HUES64 (cell line): Measurements from ENCODE around the gene TBL1XR1.

Experiments
- H3K27ac ChIP-seq: 2 replicates; pipeline ENCODE4 v1.7.0; 2013; ENCODE audit warnings: low read depth, low read length, inconsistent platforms
- H3K27me3 ChIP-seq: 2 replicates; pipeline ENCODE4 v1.6.1; 2013; ENCODE audit warnings: mild to moderate bottlenecking, low read length; ENCODE audit not compliant: insufficient read depth
- H3K36me3 ChIP-seq: 2 replicates; pipeline ENCODE4 v1.6.1; 2013; ENCODE audit warnings: mild to moderate bottlenecking, low read length; ENCODE audit not compliant: insufficient read depth
- H3K4me1 ChIP-seq: 2 replicates; pipeline ENCODE4 v1.6.1; 2013; ENCODE audit warnings: mild to moderate bottlenecking, low read length, moderate library complexity; ENCODE audit not compliant: insufficient read depth
- H3K4me3 ChIP-seq: 2 replicates; pipeline ENCODE4 v1.5.1; 2013; ENCODE audit warnings: mild to moderate bottlenecking, low read length, moderate library complexity
- H3K9ac ChIP-seq: 2 replicates; pipeline ENCODE4 v1.6.1; 2013; ENCODE audit warnings: mild to moderate bottlenecking, low read depth, low read length
- H3K9me3 ChIP-seq: 2 replicates; pipeline ENCODE4 v1.6.1; 2013; ENCODE audit warnings: low read depth, low read length; ENCODE audit not compliant: insufficient read depth
- WGBS: fragments of 150-250, 120-280 bp; methylation state at CpG from one replicate; pipeline ENCODE4 v1.1.7; 2013; ENCODE audit warnings: missing lambda C conversion rate; 5-methylcytosine and 5-hydroxymethylcytosine counted together

The TBL1XR1 gene

DNA sequence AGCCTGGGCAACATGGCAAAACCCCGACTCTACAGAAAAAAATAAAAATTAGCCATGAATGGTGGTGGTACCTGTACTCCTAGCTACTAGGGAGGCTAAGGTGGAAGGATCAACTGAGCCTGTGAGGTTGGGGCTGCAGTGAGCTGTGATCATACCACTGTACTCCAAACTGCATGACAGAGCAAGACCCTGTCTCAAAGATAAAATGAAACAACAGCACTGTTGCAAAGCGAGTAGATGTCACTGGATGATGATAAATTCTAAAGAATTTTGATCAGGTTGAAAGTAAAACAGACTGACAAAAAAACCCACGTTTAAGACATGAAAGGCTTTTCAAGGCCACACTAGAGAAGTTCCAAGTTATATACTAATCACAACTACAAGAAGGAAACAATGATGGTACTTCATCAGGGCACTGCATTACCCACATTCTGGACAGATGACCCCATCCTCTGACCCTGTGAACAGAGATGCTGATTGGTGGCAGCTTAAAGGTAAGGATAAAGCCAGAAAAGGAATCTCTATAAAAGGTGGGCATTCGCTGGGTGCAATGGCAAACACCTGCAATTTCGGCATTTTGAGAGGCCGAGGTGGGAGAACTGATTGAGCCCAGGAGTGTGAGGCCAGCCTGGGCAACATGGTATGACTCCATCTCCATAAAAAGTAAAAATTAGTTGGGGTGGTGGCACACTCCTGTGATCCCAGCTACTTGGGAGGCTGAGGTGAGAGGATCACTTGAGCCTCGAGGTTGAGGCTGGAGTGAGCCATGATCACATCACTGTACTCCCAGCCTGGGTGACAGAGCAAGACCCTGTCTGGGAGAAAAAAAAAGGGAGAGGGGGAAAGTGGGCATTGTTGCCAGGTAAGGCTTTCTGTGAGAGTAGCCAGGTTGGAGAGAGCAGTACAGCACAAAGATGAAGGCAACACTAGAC is 59.2 kb downstream of the TBL1XR1 start:
- Histone ChIP-seq H3K9ac (no peak overlapping the region), H3K27me3 (no peaks in the 10 kb centered on the region), H3K36me3 (peaks cover 10% of the 10 kb centered on the region; the same call in 1 of the 2 replicates), H3K4me3 (no peak overlapping the region), H3K4me1 (peaks cover 3% of the 10 kb centered on the region; the same call in 1 of the 2 replicates), H3K27ac (no peak overlapping the region), H3K9me3 (no peaks in the 10 kb centered on the region)
- WGBS = 93% methylated on average over 7 of the region's 7 CpGs

DNA sequence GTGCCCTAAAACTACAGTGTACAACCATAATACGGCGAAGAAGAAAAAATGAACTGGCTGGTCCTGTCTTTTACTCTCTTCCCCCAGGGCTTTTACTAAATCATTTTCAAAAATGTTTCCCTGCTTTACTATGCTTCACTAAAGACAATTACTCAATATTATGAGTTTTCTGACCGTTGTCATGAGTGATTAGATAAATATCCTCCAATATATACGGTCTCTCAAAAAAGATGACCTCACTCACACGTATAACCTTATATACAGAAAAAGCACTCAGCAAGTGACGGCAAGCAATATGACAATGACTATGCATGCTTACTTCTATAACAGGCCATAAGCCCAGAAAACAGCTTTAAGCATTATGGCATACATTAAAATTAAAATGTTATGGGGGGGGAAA is 60.5 kb downstream of the TBL1XR1 start:
- no peak overlapping the region for H3K9ac ChIP-seq
- no peak overlapping the region for H3K4me3 ChIP-seq
- H3K27ac ChIP-seq = no peak overlapping the region
- peaks cover 10% of the 10 kb centered on the region; the same call in 1 of the 2 replicates for H3K4me1 ChIP-seq
- H3K36me3 ChIP-seq = peaks cover 16% of the 10 kb centered on the region; the same call in 1 of the 2 replicates
- WGBS = 87% methylated on average over 6 of the region's 6 CpGs
- no peaks in the 10 kb centered on the region for H3K27me3 ChIP-seq
- H3K9me3 ChIP-seq = no peaks in the 10 kb centered on the region

DNA sequence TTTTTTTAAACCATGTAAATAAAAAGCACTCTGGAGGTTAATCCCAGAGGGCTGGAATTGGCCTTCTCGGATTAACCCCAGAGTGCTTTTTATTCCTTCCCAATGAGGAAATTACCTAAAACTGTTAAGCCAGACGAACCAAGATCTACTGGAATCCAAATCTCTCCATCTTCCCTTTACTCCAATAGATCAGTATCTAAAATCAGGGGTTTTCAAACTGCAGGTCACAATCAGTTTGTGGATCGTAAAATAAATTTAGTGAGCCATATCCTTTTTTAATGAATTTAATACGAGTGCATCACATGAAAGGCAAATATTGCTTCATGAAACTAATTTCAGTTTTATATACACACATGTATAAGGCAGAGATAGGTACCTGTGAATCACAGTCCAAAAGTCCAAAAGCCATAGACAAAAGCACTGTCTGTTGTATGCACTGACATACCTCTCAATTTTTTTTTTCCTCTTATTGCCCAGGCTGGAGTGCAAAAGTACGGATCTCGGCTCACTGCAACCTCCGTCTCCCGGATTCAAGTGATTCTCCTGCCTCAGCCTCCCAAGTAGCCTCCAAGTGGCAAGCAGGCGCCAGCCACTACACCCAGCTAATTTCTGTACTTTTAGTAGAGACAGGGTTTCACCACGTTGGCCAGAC is 61.3 kb downstream of the TBL1XR1 start:
- Histone ChIP-seq H3K9ac (no peak overlapping the region), H3K36me3 (peaks cover 19% of the 10 kb centered on the region), H3K4me3 (no peak overlapping the region), H3K27me3 (no peaks in the 10 kb centered on the region), H3K9me3 (no peaks in the 10 kb centered on the region), H3K4me1 (peaks cover 10% of the 10 kb centered on the region; the same call in 1 of the 2 replicates), H3K27ac (no peak overlapping the region)
- 95% methylated on average over 10 of the region's 10 CpGs for WGBS

DNA sequence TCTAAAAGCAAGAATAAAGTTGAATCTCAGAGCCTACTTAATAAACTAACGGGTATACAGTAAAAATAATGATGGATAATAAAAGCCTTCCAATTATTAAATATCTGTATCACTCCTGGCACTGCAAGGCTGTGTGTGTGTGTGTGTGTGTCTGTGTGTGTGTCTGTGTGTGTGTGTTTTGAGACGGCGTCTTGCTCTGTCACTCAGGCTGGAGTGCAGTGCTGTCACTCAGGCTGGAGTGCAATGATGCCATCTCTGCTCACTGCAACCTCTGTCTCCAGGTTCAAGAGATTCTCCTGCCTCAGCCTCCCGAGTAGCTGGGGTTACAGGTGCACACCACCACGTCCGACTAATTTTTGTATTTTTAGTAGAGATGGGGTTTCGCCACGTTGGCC is 62.5 kb downstream of the TBL1XR1 start:
- Histone ChIP-seq H3K36me3 (peaks cover 23% of the 10 kb centered on the region), H3K27me3 (no peaks in the 10 kb centered on the region), H3K4me3 (no peak overlapping the region), H3K27ac (no peak overlapping the region), H3K9ac (no peak overlapping the region), H3K9me3 (no peaks in the 10 kb centered on the region), H3K4me1 (peaks cover 10% of the 10 kb centered on the region; the same call in 1 of the 2 replicates)
- 93% methylated on average over 7 of the region's 8 CpGs for WGBS

DNA sequence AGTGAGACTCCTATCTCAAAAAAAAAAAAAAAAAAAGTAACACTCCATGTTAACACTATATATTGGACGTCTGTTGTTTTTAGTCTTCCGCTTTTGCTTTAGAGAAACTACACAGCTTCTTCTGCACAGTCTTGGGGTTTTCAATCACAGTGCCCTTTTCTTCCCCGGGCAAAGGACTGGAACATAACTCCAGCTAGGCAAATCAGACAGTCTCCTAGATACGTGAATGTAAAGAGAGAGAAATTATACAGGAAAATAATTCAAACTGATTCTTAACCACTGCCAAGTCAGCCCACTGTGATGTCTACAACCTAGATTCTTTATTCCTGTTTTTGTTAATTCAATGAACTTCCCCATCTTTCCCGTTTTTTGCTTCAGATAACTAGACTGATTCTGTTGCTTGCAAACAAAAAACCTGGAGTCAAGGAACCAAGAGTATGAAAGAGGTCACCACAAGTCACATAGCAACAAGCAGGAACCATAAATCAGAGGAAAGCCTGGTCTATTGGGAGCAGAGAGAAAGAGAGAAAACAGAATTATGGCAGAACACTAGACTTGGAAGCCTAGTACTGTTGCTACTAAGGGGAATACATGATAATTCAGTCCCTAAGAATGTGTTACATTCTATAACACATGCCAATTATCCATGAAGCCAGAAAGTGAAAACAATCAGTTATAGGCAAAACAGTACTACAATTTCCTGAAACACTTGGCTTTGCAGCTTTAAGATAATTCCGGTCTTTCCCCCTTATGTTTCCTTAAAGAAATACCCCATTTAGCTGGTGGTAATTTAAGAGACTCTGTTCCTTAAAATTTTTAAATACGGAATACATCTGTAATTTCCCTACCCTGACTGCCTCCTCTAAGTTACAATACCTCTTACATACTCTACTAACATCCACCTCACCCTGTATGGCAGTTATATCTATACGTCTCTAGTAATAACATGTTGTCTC is 63.1 kb downstream of the TBL1XR1 start:
- Histone ChIP-seq H3K36me3 (peaks cover 26% of the 10 kb centered on the region), H3K4me3 (no peak overlapping the region), H3K27ac (no peak overlapping the region), H3K4me1 (peaks cover 10% of the 10 kb centered on the region; the same call in 1 of the 2 replicates), H3K27me3 (no peaks in the 10 kb centered on the region), H3K9ac (no peak overlapping the region), H3K9me3 (no peaks in the 10 kb centered on the region)
- WGBS = 95% methylated on average over 7 of the region's 8 CpGs

DNA sequence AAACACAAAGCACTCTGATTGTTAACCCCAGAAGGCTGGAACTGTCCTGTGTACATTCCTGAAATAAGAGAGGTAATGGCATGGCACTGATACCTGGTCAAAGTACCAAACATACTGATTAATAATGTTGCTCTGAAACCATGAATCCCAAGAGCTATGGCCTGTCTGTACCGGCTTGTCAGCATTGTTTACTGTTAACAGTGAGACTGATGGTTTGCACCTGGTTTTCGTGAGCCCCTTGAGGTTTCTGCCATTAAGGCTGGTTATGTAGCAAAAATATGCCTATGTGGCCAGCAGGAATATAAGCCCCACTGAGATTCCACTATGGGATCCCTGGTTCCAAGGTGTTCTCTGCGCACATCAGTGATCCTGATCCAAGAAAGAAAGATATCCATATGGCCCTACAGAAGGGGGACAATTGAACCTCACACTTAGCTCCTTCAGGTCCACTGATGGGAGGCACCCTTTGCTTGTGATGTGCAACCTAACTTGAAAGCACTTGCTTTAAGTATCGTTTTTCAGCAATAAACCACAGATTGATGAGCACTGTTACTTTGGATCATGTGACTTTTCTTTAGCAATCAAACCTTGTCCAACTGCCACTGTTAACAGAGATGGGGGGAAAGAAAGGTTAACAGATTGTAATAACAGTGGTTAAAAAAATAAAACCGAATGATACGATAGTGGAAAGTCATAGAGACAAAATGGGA is 65.2 kb downstream of the TBL1XR1 start:
- Histone ChIP-seq H3K27ac (no peak overlapping the region), H3K36me3 (peaks cover 26% of the 10 kb centered on the region), H3K9me3 (no peaks in the 10 kb centered on the region), H3K9ac (no peak overlapping the region), H3K27me3 (no peaks in the 10 kb centered on the region), H3K4me1 (peaks cover 10% of the 10 kb centered on the region; the same call in 1 of the 2 replicates), H3K4me3 (no peak overlapping the region)
- WGBS = 91% methylated on average over 6 of the region's 6 CpGs

DNA sequence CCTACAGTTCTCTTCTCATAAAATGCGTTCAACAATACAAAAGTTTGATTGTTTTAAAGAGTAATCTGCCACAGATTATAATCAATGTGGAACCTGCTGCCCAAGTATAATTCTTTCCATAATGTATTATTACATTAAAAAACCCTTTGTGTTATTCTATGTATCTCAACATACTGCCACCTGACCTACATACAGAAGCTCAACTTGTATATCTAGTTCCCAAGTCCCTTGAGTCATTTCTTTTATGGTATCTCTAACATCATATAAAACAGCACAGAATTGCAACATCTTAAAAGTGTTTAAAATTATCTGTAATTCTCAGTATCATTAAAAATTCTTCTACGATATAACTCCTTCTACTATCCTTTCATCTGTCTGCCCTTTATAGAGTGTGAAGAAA is 70.3 kb downstream of the TBL1XR1 start:
- no CpG with 5 or more reads among the region's 2 CpGs for WGBS
- H3K27ac ChIP-seq = no peak overlapping the region
- no peaks in the 10 kb centered on the region for H3K27me3 ChIP-seq
- H3K9me3 ChIP-seq = no peaks in the 10 kb centered on the region
- no peak overlapping the region for H3K4me3 ChIP-seq
- peaks cover 13% of the 10 kb centered on the region for H3K36me3 ChIP-seq
- H3K9ac ChIP-seq = no peak overlapping the region
- H3K4me1 ChIP-seq = peaks cover 52% of the 10 kb centered on the region

DNA sequence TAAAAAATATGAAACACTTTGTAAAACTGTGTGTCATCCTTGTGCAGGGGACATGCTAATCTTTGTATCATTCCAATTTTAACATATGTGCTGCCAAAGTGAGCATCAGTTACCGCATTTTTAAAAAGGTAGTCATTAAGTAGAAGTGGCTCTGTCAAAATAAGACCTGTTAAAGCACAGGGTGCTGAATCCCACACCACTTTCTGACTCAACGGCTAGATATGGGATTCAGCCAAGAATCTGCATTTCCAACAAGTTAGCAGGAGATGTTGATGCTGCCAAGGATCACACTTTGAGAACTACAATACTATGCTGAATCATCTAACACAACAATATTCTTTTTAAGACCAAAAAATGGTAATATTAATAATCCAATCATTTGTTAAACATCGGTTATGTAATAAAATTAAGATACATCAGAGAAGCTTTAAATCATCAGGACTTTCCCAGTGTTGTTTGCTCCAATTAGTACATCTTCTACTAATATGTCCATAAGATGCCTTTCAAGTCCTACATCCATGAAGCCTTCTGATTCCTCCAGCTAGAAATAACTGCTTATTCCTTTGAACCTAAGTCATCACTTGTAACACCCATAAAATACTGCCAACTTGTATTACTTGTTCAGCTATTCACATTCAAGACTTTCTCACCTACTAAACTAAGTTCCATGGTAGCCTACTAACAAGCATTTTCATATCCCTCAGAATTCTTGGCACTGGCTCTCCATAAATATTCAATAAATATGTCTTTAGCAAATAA is 71.1 kb downstream of the TBL1XR1 start:
- Histone ChIP-seq H3K4me3 (no peak overlapping the region), H3K27ac (no peak overlapping the region)
- 79% methylated on average over 3 of the region's 3 CpGs for WGBS

DNA sequence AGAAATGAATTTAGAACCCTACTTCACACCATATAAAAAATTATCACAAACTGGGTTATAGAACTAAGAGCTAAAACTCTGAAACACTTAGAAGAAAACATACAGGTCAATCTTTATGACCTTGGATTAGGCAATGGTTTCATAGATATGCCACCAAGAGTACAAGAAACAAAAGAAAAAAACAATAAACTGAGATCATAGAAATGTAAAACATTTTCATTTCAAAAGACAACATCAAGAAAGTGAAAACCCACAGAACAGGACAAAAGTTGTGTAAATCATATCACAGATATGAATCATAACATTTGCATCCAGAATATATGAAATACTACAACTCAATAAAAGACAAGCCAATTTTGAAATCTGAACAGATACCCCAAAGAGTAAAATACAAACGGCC is 72.4 kb downstream of the TBL1XR1 start:
- H3K9me3 ChIP-seq = no peaks in the 10 kb centered on the region

More for the DNA sequence above, 71.1 kb downstream of the TBL1XR1 start:
- Histone ChIP-seq H3K9ac (no peak overlapping the region), H3K9me3 (no peaks in the 10 kb centered on the region), H3K4me1 (peaks cover 57% of the 10 kb centered on the region), H3K27me3 (no peaks in the 10 kb centered on the region), H3K36me3 (peaks cover 9% of the 10 kb centered on the region)

DNA sequence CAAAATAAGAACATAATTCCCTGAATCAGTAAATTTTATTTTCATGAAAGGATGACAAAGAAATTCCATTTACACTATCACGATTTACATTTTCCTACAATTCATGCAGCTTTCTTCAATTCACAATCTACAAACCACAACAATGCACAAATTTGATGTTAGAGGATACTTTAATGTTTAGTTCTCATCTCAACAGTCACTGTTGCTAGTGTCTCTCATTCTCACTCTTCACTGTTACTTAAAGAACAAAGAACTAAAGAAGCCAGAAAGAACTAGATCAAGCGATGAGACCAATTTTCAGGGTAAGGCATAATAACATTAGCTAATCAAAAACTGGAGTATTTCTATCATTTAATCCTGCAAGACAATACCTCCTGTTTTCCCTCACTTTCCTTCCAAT is 73.5 kb downstream of the TBL1XR1 start:
- no peaks in the 10 kb centered on the region for H3K9me3 ChIP-seq
- 92% methylated on average over 2 of the region's 2 CpGs for WGBS
- H3K27ac ChIP-seq = no peak overlapping the region
- H3K36me3 ChIP-seq = no peaks in the 10 kb centered on the region
- H3K9ac ChIP-seq = no peak overlapping the region
- no peaks in the 10 kb centered on the region for H3K27me3 ChIP-seq
- no peak overlapping the region for H3K4me3 ChIP-seq
- H3K4me1 ChIP-seq = peaks cover 76% of the 10 kb centered on the region

More for the DNA sequence above, 72.4 kb downstream of the TBL1XR1 start:
- H3K4me1 ChIP-seq = peaks cover 70% of the 10 kb centered on the region
- H3K27me3 ChIP-seq = no peaks in the 10 kb centered on the region
- 74% methylated on average over 1 of the region's 1 CpG for WGBS
- H3K4me3 ChIP-seq = no peak overlapping the region
- 0 out of 2 replicates have a peak, but pooled peaks cover 3% of the 10 kb centered on the region for H3K36me3 ChIP-seq
- H3K9ac ChIP-seq = no peak overlapping the region
- no peak overlapping the region for H3K27ac ChIP-seq
